Ascending aorta (tissue), 2 donors: ENCODE measurements around the gene RIMKLA. TPM values are rescaled to one million over a fixed set of nuclear protein-coding genes. Genes with fewer than 3 reads are reported as not detected.

Experiments used
- DNase-seq, 2 donors: peaks; one replicate each; pipeline ENCODE4 v3.0.0-alpha.2; 2019; ENCODE audit warnings: low spot score in 2 of 2
- H3K27ac ChIP-seq, 2 donors: fragments of 200-600 bp; sonication (generic); one replicate each; pipeline ENCODE4 v1.5.1; 2016 to 2017; ENCODE audit warnings: mild to moderate bottlenecking in 1 of 2
- H3K27me3 ChIP-seq: fragments of 200-600 bp; sonication (generic); one replicate; pipeline ENCODE4 v1.5.1; 2017
- H3K36me3 ChIP-seq, 2 donors: fragments of 200-600 bp; sonication (generic); one replicate each; pipeline ENCODE4 v1.5.1; 2016
- H3K4me1 ChIP-seq, 2 donors: fragments of 200-600 bp; sonication (generic); one replicate each; pipeline ENCODE4 v1.5.1; 2016 to 2017; ENCODE audit warnings: mild to moderate bottlenecking in 1 of 2
- H3K4me3 ChIP-seq, 2 donors: fragments of 200-600 bp; sonication (generic); one replicate each; pipeline ENCODE4 v1.5.1; 2016 to 2017; ENCODE audit warnings: mild to moderate bottlenecking in 1 of 2
- H3K9me3 ChIP-seq, 2 donors: fragments of 200-600 bp; sonication (generic); one replicate each; pipeline ENCODE4 v1.5.1; 2016
- intact Hi-C: fragments of 100-400 bp; cut with DNase I; formaldehyde crosslinking; loops from one replicate; pipeline ENCODE4 v1.15.1; 2023
- total RNA-seq: library from RNA; depleted of rRNA; stranded (reverse); fragments of >200 nt; gene quantifications from one replicate; pipeline ENCODE4 v1.1.0, GENCODE V29; 2016
- TF ChIP-seq, protein P1 (sequence below), 3 experiments: fragments of 200-600 bp in 2 of 3; fragments of 450-650 bp in 1 of 3; sonication (generic) in 2 of 3; IDR thresholded peaks; one replicate each; pipeline ENCODE4 v1.5.1; 2016 to 2019; ENCODE audit warnings: antibody characterized with exemption in 3 of 3, mild to moderate bottlenecking in 1 of 3, moderate library complexity in 1 of 3

The RIMKLA gene
- total RNA-seq, 1 donor from 2014 or later = 2.7 TPM

DNA sequence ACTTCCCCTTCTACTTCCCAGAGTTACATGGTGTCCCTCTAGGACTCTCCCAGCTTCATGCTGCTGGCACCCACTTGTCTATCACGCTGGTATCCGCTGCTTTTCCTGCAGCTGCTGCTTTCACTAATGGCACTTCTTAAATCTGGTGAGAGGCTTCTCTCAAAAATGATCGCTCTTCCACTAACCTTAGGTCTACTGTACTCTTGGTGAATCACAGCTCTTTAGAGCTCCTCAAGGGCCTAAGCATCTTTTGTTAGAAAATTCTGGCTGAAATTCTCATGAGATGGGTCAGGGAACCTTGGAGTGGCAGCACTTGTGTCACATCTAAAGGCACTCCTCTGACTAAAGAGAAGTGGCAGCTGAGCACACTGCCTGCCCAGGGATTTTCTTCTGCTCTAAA lies 43.1 kb downstream of the RIMKLA start:
- TF ChIP-seq, protein P1, sequence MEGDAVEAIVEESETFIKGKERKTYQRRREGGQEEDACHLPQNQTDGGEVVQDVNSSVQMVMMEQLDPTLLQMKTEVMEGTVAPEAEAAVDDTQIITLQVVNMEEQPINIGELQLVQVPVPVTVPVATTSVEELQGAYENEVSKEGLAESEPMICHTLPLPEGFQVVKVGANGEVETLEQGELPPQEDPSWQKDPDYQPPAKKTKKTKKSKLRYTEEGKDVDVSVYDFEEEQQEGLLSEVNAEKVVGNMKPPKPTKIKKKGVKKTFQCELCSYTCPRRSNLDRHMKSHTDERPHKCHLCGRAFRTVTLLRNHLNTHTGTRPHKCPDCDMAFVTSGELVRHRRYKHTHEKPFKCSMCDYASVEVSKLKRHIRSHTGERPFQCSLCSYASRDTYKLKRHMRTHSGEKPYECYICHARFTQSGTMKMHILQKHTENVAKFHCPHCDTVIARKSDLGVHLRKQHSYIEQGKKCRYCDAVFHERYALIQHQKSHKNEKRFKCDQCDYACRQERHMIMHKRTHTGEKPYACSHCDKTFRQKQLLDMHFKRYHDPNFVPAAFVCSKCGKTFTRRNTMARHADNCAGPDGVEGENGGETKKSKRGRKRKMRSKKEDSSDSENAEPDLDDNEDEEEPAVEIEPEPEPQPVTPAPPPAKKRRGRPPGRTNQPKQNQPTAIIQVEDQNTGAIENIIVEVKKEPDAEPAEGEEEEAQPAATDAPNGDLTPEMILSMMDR (IDR thresholded peaks at IDR 0.05) = no peak
- H3K9me3 ChIP-seq = no peaks in the 10 kb centered on the region
- intact Hi-C loops = no loop called here

DNA sequence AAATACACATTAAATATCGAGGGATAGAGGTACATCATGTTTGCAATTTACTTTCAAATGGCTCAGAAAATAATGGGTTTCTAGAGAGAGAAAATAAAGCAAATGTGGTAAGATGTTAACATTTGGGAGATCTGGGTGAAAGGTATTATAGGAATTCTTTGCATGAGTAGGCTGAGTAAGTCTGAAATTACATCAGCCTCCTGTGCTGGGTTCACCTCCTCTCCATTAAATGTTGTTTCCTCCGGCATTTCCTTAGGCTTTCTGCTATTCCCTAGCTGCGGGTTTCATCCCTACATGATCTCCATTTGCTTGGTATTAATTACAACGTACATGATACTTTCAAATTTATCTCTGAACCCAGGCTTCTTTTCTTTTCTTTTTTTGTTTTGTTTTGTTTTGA lies 43.6 kb downstream of the RIMKLA start:
- Histone ChIP-seq H3K36me3 (no peaks in the 10 kb centered on the region), H3K27ac (no peak overlapping the region), H3K9me3 (no peaks in the 10 kb centered on the region), H3K4me1 (no peaks in the 10 kb centered on the region), H3K4me3 (no peak overlapping the region), H3K27me3 (no peaks in the 10 kb centered on the region)
- TF ChIP-seq, protein P1 (IDR thresholded peaks at IDR 0.05) = no peak
- no peak for DNase-seq
- intact Hi-C loops = no loop called here

More for the DNA sequence above, 43.1 kb downstream of the RIMKLA start:
- no peak overlapping the region for H3K4me3 ChIP-seq
- DNase-seq = no peak
- H3K36me3 ChIP-seq = no peaks in the 10 kb centered on the region
- H3K27ac ChIP-seq = no peak overlapping the region
- no peaks in the 10 kb centered on the region for H3K4me1 ChIP-seq
- H3K27me3 ChIP-seq = no peaks in the 10 kb centered on the region

DNA sequence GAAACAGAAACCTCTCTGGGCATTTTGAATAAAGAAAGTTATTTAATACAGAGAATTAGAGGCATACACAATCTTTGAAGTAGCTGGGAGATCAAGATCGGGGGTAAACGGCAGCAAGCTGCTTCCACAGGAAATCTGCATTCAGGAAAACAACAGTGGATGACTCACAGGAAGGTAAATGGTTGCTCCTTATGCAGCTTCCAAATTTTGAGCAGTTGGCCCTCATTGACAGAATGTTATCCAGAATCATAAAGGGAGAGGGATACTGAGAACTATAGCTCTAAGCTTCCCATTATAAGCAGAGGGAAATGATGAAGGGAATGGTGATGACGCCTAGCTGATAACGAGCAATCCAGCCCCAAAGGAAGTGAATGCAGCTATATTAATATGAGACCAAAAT lies 46.6 kb downstream of the RIMKLA start:
- H3K4me1 ChIP-seq = no peaks in the 10 kb centered on the region
- H3K27me3 ChIP-seq = no peaks in the 10 kb centered on the region
- intact Hi-C loops = no loop called here
- no peaks in the 10 kb centered on the region for H3K9me3 ChIP-seq
- no peak for DNase-seq
- TF ChIP-seq, protein P1 (IDR thresholded peaks at IDR 0.05) = no peak
- H3K27ac ChIP-seq = no peak overlapping the region
- no peak overlapping the region for H3K4me3 ChIP-seq
- H3K36me3 ChIP-seq = no peaks in the 10 kb centered on the region

DNA sequence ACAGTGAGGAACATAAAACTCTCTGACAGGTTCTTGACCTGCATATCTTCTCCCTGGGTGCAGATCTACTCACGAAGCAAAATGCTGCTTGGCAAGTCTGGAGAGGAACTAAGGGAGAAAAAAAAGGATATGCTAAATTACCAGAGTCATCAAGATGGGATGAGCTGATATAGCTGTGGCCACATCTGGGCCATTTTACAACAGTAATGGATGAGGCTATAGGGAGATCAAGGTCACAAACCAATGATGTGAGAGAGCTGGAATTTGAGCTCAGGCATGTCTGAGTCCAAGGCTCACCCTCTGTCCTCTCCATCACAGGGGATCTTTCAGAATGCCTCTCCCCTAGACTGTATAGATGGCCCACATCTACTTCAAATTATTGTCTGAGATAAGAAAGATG lies 49.0 kb downstream of the RIMKLA start:
- intact Hi-C loops = no loop called here
- TF ChIP-seq, protein P1 (IDR thresholded peaks at IDR 0.05) = no peak
- H3K9me3 ChIP-seq = no peaks in the 10 kb centered on the region
- H3K27me3 ChIP-seq = no peaks in the 10 kb centered on the region
- DNase-seq = no peak
- H3K36me3 ChIP-seq = no peaks in the 10 kb centered on the region
- H3K4me1 ChIP-seq = no peaks in the 10 kb centered on the region
- no peak overlapping the region for H3K4me3 ChIP-seq
- no peak overlapping the region for H3K27ac ChIP-seq

DNA sequence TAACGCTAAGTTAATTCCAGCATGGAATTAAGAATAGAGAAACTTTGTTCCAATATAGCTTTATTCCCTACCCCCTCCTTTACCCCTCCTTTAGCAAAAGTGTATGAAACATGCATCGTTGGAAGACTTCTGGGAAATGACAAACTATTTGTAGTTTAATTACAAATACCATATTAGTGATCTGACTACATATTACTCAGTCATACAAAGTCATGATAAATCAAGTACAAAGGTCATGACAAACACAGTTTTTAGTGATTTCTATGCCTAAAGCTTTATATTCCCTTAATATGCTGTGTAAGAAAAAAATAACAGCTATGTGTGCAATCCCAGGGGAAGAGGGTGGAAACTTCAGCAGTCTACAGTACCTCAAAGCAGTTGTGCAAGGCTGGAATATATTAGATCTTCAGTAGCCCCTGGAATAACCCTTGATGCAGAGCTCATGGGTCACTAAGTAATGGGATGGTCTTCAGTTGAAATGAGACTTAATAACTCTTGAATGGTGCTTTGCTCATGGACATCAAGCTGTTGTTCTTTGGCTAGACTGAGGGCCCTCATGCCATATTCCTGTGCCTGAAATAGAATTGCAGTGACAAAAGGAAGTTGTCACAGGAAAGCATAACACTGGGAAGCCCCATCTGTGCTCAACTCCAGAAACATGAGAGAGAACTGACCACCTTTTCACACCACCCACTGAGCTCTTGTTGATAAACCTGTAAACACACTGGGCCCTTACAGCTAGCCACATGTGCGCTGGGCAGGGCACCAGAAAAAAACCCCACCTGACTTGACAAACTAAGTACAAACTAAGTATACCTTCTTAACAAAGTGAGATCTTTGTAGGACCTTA lies 49.9 kb downstream of the RIMKLA start:
- TF ChIP-seq, protein P1 (IDR thresholded peaks at IDR 0.05) = no peak
- no peaks in the 10 kb centered on the region for H3K27me3 ChIP-seq
- H3K27ac ChIP-seq = no peak overlapping the region
- no peaks in the 10 kb centered on the region for H3K9me3 ChIP-seq
- H3K36me3 ChIP-seq = no peaks in the 10 kb centered on the region
- H3K4me1 ChIP-seq = no peaks in the 10 kb centered on the region
- H3K4me3 ChIP-seq = no peak overlapping the region
- intact Hi-C loops = no loop called here
- DNase-seq = no peak
